ENCODE measurements around the gene ZBTB7C.

The ZBTB7C gene

GRCh38 chr18:48391868-48392267 lies 17.3 kb downstream of the ZBTB7C start:
- no peak for DNase-seq (ENCODE audit: low read depth in 2 of 2)

- DNase-seq (ENCODE audit: low read depth in 2 of 2) = no peak
Observed at GRCh38 chr18:48390641-48391040, 18.5 kb downstream of the ZBTB7C start.

GRCh38 chr18:48388478-48388877 lies 20.7 kb downstream of the ZBTB7C start:
- DNase-seq (ENCODE audit: low read depth in 2 of 2) = no peak

GRCh38 chr18:48387300-48387699 lies 21.9 kb downstream of the ZBTB7C start:
- DNase-seq (ENCODE audit: low read depth in 2 of 2) = no peak

- DNase-seq (ENCODE audit: low read depth in 2 of 2) = no peak
Observed at GRCh38 chr18:48385596-48385995, 23.6 kb downstream of the ZBTB7C start.

- DNase-seq (ENCODE audit: low read depth in 2 of 2) = no peak
Observed at GRCh38 chr18:48376934-48377333, 32.2 kb downstream of the ZBTB7C start.

- no peak for DNase-seq (ENCODE audit: low read depth in 2 of 2)
Observed at GRCh38 chr18:48376406-48376805, 32.8 kb downstream of the ZBTB7C start.

- DNase-seq (ENCODE audit: low read depth in 2 of 2) = no peak
Observed at GRCh38 chr18:48375150-48375800, 33.9 kb downstream of the ZBTB7C start.

- no peak for DNase-seq (ENCODE audit: low read depth in 2 of 2)
Observed at GRCh38 chr18:48374423-48375149, 34.6 kb downstream of the ZBTB7C start.

- no peak for DNase-seq (ENCODE audit: low read depth in 2 of 2)
Observed at GRCh38 chr18:48371854-48372602, 37.2 kb downstream of the ZBTB7C start.

- DNase-seq (ENCODE audit: low read depth in 2 of 2) = no peak
Observed at GRCh38 chr18:48367557-48367956, 41.6 kb downstream of the ZBTB7C start.

GRCh38 chr18:48365965-48366364 lies 43.2 kb downstream of the ZBTB7C start:
- no peak for DNase-seq (ENCODE audit: low read depth in 2 of 2)

- DNase-seq (ENCODE audit: low read depth in 2 of 2) = no peak
Observed at GRCh38 chr18:48364146-48364545, 45.0 kb downstream of the ZBTB7C start.

- DNase-seq (ENCODE audit: low read depth in 2 of 2) = no peak
Observed at GRCh38 chr18:48363175-48363574, 46.0 kb downstream of the ZBTB7C start.

- no peak for DNase-seq (ENCODE audit: low read depth in 2 of 2)
Observed at GRCh38 chr18:48361801-48362200, 47.4 kb downstream of the ZBTB7C start.

GRCh38 chr18:48360376-48361021 lies 48.7 kb downstream of the ZBTB7C start:
- no peak for DNase-seq (ENCODE audit: low read depth in 2 of 2)

- no peak for DNase-seq (ENCODE audit: low read depth in 2 of 2)
Observed at GRCh38 chr18:48359626-48360025, 49.6 kb downstream of the ZBTB7C start.

GRCh38 chr18:48358868-48359267 lies 50.3 kb downstream of the ZBTB7C start:
- no peak for DNase-seq (ENCODE audit: low read depth in 2 of 2)

GRCh38 chr18:48356909-48357631 lies 52.1 kb downstream of the ZBTB7C start:
- DNase-seq (ENCODE audit: low read depth in 2 of 2) = no peak

- DNase-seq (ENCODE audit: low read depth in 2 of 2) = no peak
Observed at GRCh38 chr18:48356151-48356745, 52.9 kb downstream of the ZBTB7C start.
